GM12878 (cell line): ENCODE data around the gene RPS2.

Experiments used
- CHD2 ChIP-seq: IDR thresholded peaks from 2 replicates; pipeline ENCODE4 v1.6.1; 2011; ENCODE audit warnings: low read depth, low read length, improper control_type of control experiment, borderline replicate concordance
- EZH2 ChIP-seq: IDR thresholded peaks from 2 replicates; pipeline ENCODE4 v1.6.1; 2012; ENCODE audit warnings: low read depth, mild to moderate bottlenecking, control low read depth, inconsistent platforms, low read length, borderline replicate concordance; ENCODE audit not compliant: control insufficient read depth
- FOXM1 ChIP-seq: IDR thresholded peaks from 2 replicates; pipeline ENCODE4 v1.6.1; 2012; ENCODE audit warnings: low read depth, mild to moderate bottlenecking, inconsistent platforms, low read length, moderate library complexity
- IKZF2 ChIP-seq, 2 experiments: fragments of 450-650 bp; IDR thresholded peaks; 2 replicates each; pipeline ENCODE4 v1.6.1; 2017; ENCODE audit warnings: mild to moderate bottlenecking in 2 of 2, moderate library complexity in 2 of 2
- PAX8 ChIP-seq: fragments of 450-650 bp; IDR thresholded peaks from 2 replicates; pipeline ENCODE4 v1.6.1; 2017; ENCODE audit warnings: mild to moderate bottlenecking, moderate library complexity
- POLR2A ChIP-seq: IDR thresholded peaks from 2 replicates; pipeline ENCODE4 v1.6.1; 2011; ENCODE audit warnings: low read depth, mild to moderate bottlenecking, low read length
- RBBP5 ChIP-seq: fragments of 200-600 bp; sonication (generic); conservative IDR thresholded peaks from 2 replicates; pipeline ENCODE4 v1.6.1; 2016
- SIN3A ChIP-seq: IDR thresholded peaks from 2 replicates; pipeline ENCODE4 v1.6.1; 2012; ENCODE audit warnings: low read depth, low read length, improper control_type of control experiment
- TAF1 ChIP-seq: IDR thresholded peaks from 2 replicates; pipeline ENCODE4 v1.6.1; 2011; ENCODE audit warnings: mild to moderate bottlenecking, low read depth, low read length, borderline replicate concordance
- TCF12 ChIP-seq: IDR thresholded peaks from 2 replicates; pipeline ENCODE4 v1.6.1; 2011; ENCODE audit warnings: low read depth, mild to moderate bottlenecking, low read length
- TF ChIP-seq, protein P1 (sequence below), 3 experiments: IDR thresholded peaks in 2 of 3; conservative IDR thresholded peaks in 1 of 3; 2 replicates each; pipeline ENCODE4 v1.5.1; 2011; ENCODE audit warnings: low read depth in 3 of 3, low read length in 3 of 3, mild to moderate bottlenecking in 3 of 3, control low read depth in 2 of 3, moderate library complexity in 2 of 3, inconsistent platforms in 1 of 3, mixed read lengths in 1 of 3; ENCODE audit not compliant: control insufficient read depth in 2 of 3, insufficient read depth in 1 of 3; ENCODE audit errors: extremely low read depth in 1 of 3
- TF ChIP-seq, protein P2 (sequence below): fragments of 450-650 bp; formaldehyde crosslinking; IDR thresholded peaks from 2 replicates; pipeline ENCODE4 v1.5.0; 2022; ENCODE audit warnings: mild to moderate bottlenecking, missing genetic modification characterization

DNA sequence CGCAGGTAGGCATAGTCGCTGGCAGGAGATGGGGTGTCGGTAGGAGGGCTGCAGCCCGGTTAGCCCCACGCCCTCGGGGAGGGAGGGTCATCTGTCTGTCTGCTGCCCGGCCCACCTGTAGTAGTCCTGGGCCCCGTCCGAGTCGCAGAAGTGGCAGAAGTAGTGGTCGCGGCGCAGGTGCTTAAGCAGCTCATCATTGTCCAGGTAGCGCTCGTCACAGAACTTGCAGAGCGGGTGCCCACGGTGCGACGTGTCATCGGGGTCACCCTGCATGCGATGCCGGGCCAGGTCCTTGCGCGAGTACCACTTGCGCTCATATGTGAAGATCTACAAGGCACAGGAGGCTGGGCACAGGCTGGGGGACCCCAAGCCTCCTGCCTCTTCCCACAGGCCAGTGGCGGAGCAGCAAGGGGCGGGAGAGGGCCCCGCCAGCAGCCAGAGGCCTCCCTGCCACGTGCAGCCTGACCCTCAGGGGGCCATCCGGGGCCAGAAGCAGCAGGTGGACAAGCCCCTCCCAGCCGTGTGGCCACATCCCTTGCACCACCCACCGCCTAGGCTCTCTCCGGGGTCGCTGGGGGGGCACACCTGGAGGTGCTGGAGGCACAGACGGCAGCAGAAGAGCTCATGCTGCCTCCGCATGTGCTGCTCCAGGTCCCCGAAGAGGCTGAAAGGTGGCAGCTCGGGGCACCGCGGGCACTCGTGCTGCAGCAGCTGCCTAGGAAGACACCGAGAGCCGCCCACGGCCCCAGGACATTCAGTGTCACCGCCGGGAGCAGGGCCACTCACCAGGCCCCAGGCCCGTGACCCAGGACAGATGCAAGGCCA lies 38.0 kb upstream of the RPS2 start:
- TF ChIP-seq SIN3A (no peak), PAX8 (no peak), POLR2A (peak; percentile 2; the same call in 1 of the 2 replicates), TAF1 (no peak), CHD2 (no peak), EZH2 (no peak), RBBP5 (no peak), IKZF2 (IDR thresholded peaks at IDR 0.05) (no peak), TCF12 (no peak), FOXM1 (no peak)
- TF ChIP-seq, protein P1, sequence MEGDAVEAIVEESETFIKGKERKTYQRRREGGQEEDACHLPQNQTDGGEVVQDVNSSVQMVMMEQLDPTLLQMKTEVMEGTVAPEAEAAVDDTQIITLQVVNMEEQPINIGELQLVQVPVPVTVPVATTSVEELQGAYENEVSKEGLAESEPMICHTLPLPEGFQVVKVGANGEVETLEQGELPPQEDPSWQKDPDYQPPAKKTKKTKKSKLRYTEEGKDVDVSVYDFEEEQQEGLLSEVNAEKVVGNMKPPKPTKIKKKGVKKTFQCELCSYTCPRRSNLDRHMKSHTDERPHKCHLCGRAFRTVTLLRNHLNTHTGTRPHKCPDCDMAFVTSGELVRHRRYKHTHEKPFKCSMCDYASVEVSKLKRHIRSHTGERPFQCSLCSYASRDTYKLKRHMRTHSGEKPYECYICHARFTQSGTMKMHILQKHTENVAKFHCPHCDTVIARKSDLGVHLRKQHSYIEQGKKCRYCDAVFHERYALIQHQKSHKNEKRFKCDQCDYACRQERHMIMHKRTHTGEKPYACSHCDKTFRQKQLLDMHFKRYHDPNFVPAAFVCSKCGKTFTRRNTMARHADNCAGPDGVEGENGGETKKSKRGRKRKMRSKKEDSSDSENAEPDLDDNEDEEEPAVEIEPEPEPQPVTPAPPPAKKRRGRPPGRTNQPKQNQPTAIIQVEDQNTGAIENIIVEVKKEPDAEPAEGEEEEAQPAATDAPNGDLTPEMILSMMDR (IDR thresholded peaks at IDR 0.05 in 2 of 3, conservative IDR thresholded peaks at IDR 0.05 in 1 of 3; ENCODE audit: control insufficient read depth in 2 of 3, extremely low read depth in 1 of 3, insufficient read depth in 1 of 3, low read depth in 3 of 3, low read length in 3 of 3): no peak
- TF ChIP-seq, protein P2, sequence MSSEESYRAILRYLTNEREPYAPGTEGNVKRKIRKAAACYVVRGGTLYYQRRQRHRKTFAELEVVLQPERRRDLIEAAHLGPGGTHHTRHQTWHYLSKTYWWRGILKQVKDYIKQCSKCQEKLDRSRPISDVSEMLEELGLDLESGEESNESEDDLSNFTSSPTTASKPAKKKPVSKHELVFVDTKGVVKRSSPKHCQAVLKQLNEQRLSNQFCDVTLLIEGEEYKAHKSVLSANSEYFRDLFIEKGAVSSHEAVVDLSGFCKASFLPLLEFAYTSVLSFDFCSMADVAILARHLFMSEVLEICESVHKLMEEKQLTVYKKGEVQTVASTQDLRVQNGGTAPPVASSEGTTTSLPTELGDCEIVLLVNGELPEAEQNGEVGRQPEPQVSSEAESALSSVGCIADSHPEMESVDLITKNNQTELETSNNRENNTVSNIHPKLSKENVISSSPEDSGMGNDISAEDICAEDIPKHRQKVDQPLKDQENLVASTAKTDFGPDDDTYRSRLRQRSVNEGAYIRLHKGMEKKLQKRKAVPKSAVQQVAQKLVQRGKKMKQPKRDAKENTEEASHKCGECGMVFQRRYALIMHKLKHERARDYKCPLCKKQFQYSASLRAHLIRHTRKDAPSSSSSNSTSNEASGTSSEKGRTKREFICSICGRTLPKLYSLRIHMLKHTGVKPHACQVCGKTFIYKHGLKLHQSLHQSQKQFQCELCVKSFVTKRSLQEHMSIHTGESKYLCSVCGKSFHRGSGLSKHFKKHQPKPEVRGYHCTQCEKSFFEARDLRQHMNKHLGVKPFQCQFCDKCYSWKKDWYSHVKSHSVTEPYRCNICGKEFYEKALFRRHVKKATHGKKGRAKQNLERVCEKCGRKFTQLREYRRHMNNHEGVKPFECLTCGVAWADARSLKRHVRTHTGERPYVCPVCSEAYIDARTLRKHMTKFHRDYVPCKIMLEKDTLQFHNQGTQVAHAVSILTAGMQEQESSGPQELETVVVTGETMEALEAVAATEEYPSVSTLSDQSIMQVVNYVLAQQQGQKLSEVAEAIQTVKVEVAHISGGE (CRISPR knock-in tag): no peak
